HCT116 (cell line): Measurements from ENCODE around the gene PAH. TPM values are rescaled to one million over a fixed set of nuclear protein-coding genes. Genes with fewer than 3 reads are reported as not detected.
"Not testable (repeated sequence)": the region's sequence is repeated elsewhere in the genome, so short reads cannot be mapped to it uniquely, and the experiment has no call there.

ENCODE experiments used
- ATAC-seq: fragments of 200-7000 bp; cut with Tn5 transposase; 2 replicates; pipeline ENCODE4 v1.9.1; 2020; ENCODE audit warnings: mild to moderate bottlenecking, moderate library complexity
- BruUV-seq: library from RNA; stranded (reverse); fragments of 400-500 nt; replicated peaks from 2 replicates; lab custom pipeline; 2021; lab: Mats Ljungman, UMichigan
- CTCF ChIA-PET: fragments of 300-600 bp; sonication (Branson Sonifier 250); formaldehyde crosslinking; loops from one replicate; lab custom pipeline; 2021; ENCODE audit warnings: antibody characterized with exemption; lab: Charles Lee
- POLR2A ChIA-PET: fragments of 300-600, 350-600 bp; sonication (Branson Sonifier 250); formaldehyde crosslinking; loops from one replicate; lab custom pipeline; 2021; ENCODE audit warnings: antibody characterized with exemption; lab: Charles Lee
- RAD21 ChIA-PET, 2 experiments: fragments of 300-600 bp; sonication (Branson Sonifier 250); formaldehyde crosslinking; loops; one replicate each; lab custom pipeline; 2023; ENCODE audit warnings: low total read pairs in 2 of 2; ENCODE audit not compliant: uncharacterized antibody in 2 of 2, unreplicated experiment in 2 of 2, low non-redundant PET in 1 of 2; lab: Charles Lee
- DNase-seq: peaks from one replicate; pipeline ENCODE4 v3.0.0-alpha.2; 2010; ENCODE audit warnings: low read depth, low spot score
- H2AFZ ChIP-seq: fragments of 200-600 bp; shearing (Covaris generic), sonication (generic); 2 replicates; pipeline ENCODE4 v1.6.1; 2017; ENCODE audit warnings: low read depth, mixed run types, mixed read lengths, antibody characterized with exemption, low read length; ENCODE audit not compliant: poor library complexity, severe bottlenecking
- H3K27ac ChIP-seq: 2 replicates; pipeline ENCODE4 v1.5.1; 2012; ENCODE audit warnings: low read depth, low read length
- H3K27me3 ChIP-seq: fragments of 200-600 bp; sonication (generic); 2 replicates; pipeline ENCODE4 v1.6.1; 2016; ENCODE audit warnings: mixed run types, low read length, mixed read lengths; ENCODE audit not compliant: insufficient read depth
- H3K36me3 ChIP-seq, 2 experiments: fragments of 200-500 bp in 1 of 2; fragments of 200-600 bp in 1 of 2; sonication (Bioruptor generic) in 1 of 2; sonication (generic) in 1 of 2; 2 replicates each; pipeline versions ENCODE4 v1.5.1 to v1.6.1; 2014 to 2016; ENCODE audit warnings: low read length in 2 of 2, inconsistent platforms in 1 of 2, mixed read lengths in 1 of 2, mixed run types in 1 of 2; ENCODE audit not compliant: insufficient read depth in 2 of 2, control insufficient read depth in 1 of 2
- H3K4me1 ChIP-seq, 2 experiments: fragments of 200-600 bp in 1 of 2; sonication (generic) in 1 of 2; 2 replicates each; pipeline versions ENCODE4 v1.5.1 to v1.6.1; 2012 to 2017; ENCODE audit warnings: low read length in 2 of 2, inconsistent platforms in 1 of 2, mild to moderate bottlenecking in 1 of 2, mixed read lengths in 1 of 2, mixed run types in 1 of 2, moderate library complexity in 1 of 2; ENCODE audit not compliant: insufficient read depth in 2 of 2, control insufficient read depth in 1 of 2
- H3K4me2 ChIP-seq: fragments of 200-600 bp; sonication (generic); 2 replicates; pipeline ENCODE4 v1.6.1; 2017; ENCODE audit warnings: mixed run types, low read length, mixed read lengths
- H3K4me3 ChIP-seq, 2 experiments: fragments of 200-600 bp in 1 of 2; sonication (generic) in 1 of 2; replicated peaks in 1 of 2; 2 replicates each; pipeline ENCODE4 v1.5.1; 2011 to 2016; ENCODE audit warnings: low read length in 2 of 2, control low read depth in 1 of 2, low read depth in 1 of 2, mild to moderate bottlenecking in 1 of 2, mixed read lengths in 1 of 2, mixed run types in 1 of 2
- H3K79me2 ChIP-seq: fragments of 200-600 bp; sonication (generic); 2 replicates; pipeline ENCODE4 v1.6.1; 2017; ENCODE audit warnings: mild to moderate bottlenecking, mixed run types, low read length, moderate library complexity, mixed read lengths; ENCODE audit not compliant: insufficient read depth
- H3K9ac ChIP-seq: fragments of 200-600 bp; sonication (generic); 2 replicates; pipeline ENCODE4 v1.6.1; 2016; ENCODE audit warnings: low read length, mixed read lengths
- H3K9me2 ChIP-seq: fragments of 200-600 bp; sonication (generic), shearing (Covaris generic); 2 replicates; pipeline ENCODE4 v1.6.1; 2017; ENCODE audit warnings: mixed run types, mild to moderate bottlenecking, moderate library complexity; ENCODE audit not compliant: insufficient read depth
- H3K9me3 ChIP-seq, 2 experiments: fragments of 200-500 bp in 1 of 2; fragments of 200-600 bp in 1 of 2; sonication (Bioruptor generic) in 1 of 2; sonication (generic) in 1 of 2; 2 replicates each; pipeline ENCODE4 v1.6.1; 2014 to 2017; ENCODE audit warnings: low read length in 2 of 2, mixed read lengths in 2 of 2, inconsistent platforms in 1 of 2, low read depth in 1 of 2, mild to moderate bottlenecking in 1 of 2, mixed run types in 1 of 2, moderate library complexity in 1 of 2; ENCODE audit not compliant: control insufficient read depth in 1 of 2, insufficient read depth in 1 of 2
- H4K20me1 ChIP-seq: fragments of 200-600 bp; sonication (generic), shearing (Covaris generic); 2 replicates; pipeline ENCODE4 v1.6.1; 2017; ENCODE audit warnings: mixed run types, mild to moderate bottlenecking, moderate library complexity; ENCODE audit not compliant: insufficient read depth
- CBX3 ChIP-seq: IDR thresholded peaks from 2 replicates; pipeline ENCODE4 v1.6.1; 2012; ENCODE audit warnings: low read depth
- CEBPB ChIP-seq: IDR thresholded peaks from 2 replicates; pipeline ENCODE4 v1.6.1; 2012; ENCODE audit warnings: low read depth
- REST ChIP-seq: IDR thresholded peaks from 2 replicates; pipeline ENCODE4 v1.6.1; 2012; ENCODE audit warnings: low read depth
- intact Hi-C: fragments of 100-400 bp; cut with micrococcal nuclease; formaldehyde crosslinking; loops from 2 replicates; pipeline ENCODE4 v1.10.0; 2022
- total RNA-seq: library from RNA; stranded (reverse); gene quantifications from one replicate; pipeline ENCODE4 v1.2.1, GENCODE V29; 2021; ENCODE audit not compliant: unreplicated experiment
- TF ChIP-seq, protein P1 (sequence below): IDR thresholded peaks from 2 replicates; pipeline ENCODE4 v1.6.1; 2012
- TF ChIP-seq, protein P2 (sequence below): IDR thresholded peaks from 2 replicates; pipeline ENCODE4 v1.6.1; 2011; ENCODE audit warnings: mild to moderate bottlenecking, low read length, moderate library complexity; ENCODE audit not compliant: insufficient replicate concordance; ENCODE audit errors: extremely low read depth

The PAH gene
- total RNA-seq, 1 experiment from 2014 or later = 2.8 TPM

- ChIA-PET RAD21 (no interaction called here), CTCF (no interaction called here), POLR2A (no interaction called here)
- no peak overlapping the region for H3K4me2 ChIP-seq
- BruUV-seq = no TSS peak
- H3K27ac ChIP-seq = no peak overlapping the region
- no peaks in the 10 kb centered on the region for H3K4me1 ChIP-seq
- DNase-seq = no peak
- no peaks in the 10 kb centered on the region for H3K9me2 ChIP-seq
- no peak overlapping the region for H2AFZ ChIP-seq
- no peaks in the 10 kb centered on the region for H4K20me1 ChIP-seq
- no peaks in the 10 kb centered on the region for H3K9me3 ChIP-seq
- TF ChIP-seq, protein P1, sequence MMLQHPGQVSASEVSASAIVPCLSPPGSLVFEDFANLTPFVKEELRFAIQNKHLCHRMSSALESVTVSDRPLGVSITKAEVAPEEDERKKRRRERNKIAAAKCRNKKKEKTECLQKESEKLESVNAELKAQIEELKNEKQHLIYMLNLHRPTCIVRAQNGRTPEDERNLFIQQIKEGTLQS = no peak
- TF ChIP-seq CBX3 = no peak
- TF ChIP-seq, protein P2, sequence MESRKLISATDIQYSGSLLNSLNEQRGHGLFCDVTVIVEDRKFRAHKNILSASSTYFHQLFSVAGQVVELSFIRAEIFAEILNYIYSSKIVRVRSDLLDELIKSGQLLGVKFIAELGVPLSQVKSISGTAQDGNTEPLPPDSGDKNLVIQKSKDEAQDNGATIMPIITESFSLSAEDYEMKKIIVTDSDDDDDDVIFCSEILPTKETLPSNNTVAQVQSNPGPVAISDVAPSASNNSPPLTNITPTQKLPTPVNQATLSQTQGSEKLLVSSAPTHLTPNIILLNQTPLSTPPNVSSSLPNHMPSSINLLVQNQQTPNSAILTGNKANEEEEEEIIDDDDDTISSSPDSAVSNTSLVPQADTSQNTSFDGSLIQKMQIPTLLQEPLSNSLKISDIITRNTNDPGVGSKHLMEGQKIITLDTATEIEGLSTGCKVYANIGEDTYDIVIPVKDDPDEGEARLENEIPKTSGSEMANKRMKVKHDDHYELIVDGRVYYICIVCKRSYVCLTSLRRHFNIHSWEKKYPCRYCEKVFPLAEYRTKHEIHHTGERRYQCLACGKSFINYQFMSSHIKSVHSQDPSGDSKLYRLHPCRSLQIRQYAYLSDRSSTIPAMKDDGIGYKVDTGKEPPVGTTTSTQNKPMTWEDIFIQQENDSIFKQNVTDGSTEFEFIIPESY = no peak
- TF ChIP-seq CEBPB = no peak
- peak; percentile 55 for TF ChIP-seq REST
- no peaks in the 10 kb centered on the region for H3K36me3 ChIP-seq
- ATAC-seq = no peak
- no peaks in the 10 kb centered on the region for H3K79me2 ChIP-seq
- H3K27me3 ChIP-seq = peaks cover 8% of the 10 kb centered on the region; the same call in 1 of the 2 replicates
- no peak overlapping the region for H3K9ac ChIP-seq
- intact Hi-C loops = loop anchor here (1.0 kb wide), 1 partner anchor 13 kb away; no protein-coding TSS in a partner anchor
- H3K4me3 ChIP-seq = no peak overlapping the region
Measured at GRCh38 chr12:102833687-102834441, 83.2 kb downstream of the PAH start.

GRCh38 chr12:102832826-102833225 is 84.2 kb downstream of the PAH start:
- H2AFZ ChIP-seq, H3K4me2 ChIP-seq, BruUV-seq, H3K9me2 ChIP-seq, H3K79me2 ChIP-seq, RAD21 ChIA-PET, H3K4me1 ChIP-seq, H3K36me3 ChIP-seq, intact Hi-C loops, H3K4me3 ChIP-seq, DNase-seq, H3K9ac ChIP-seq, ATAC-seq, H3K27ac ChIP-seq, H3K9me3 ChIP-seq, H4K20me1 ChIP-seq, POLR2A ChIA-PET, CTCF ChIA-PET, H3K27me3 ChIP-seq: not testable (repeated sequence)
